GM23338 (cell line): Measurements from ENCODE around the gene CHRNB4. TPM values are rescaled to one million over a fixed set of nuclear protein-coding genes. Genes with fewer than 3 reads are reported as not detected.

Experiments
- ATAC-seq: fragments of 200-7000 bp; cut with Tn5 transposase; 3 replicates; pipeline ENCODE4 v1.9.1; 2020
- DNase-seq: peaks from one replicate; pipeline ENCODE4 v3.0.0-alpha.2; 2015; ENCODE audit warnings: low spot score
- H2AFZ ChIP-seq: fragments of 200-600 bp; sonication (generic); 2 replicates; pipeline ENCODE4 v1.8.0; 2016; ENCODE audit warnings: antibody characterized with exemption, mild to moderate bottlenecking, moderate library complexity
- H3F3A ChIP-seq: fragments of 200-600 bp; sonication (generic); replicated peaks from 2 replicates; pipeline ENCODE4 v1.8.0; 2017; ENCODE audit warnings: antibody characterized with exemption, mixed run types, low read depth
- H3K27ac ChIP-seq: fragments of 200-600 bp; sonication (generic); 2 replicates; pipeline ENCODE4 v1.6.1; 2016; ENCODE audit warnings: low read depth
- H3K27me3 ChIP-seq: fragments of 200-600 bp; sonication (generic); 2 replicates; pipeline ENCODE4 v1.8.0; 2016; ENCODE audit warnings: mild to moderate bottlenecking, mixed run types, moderate library complexity; ENCODE audit not compliant: insufficient read depth
- H3K36me3 ChIP-seq: fragments of 200-600 bp; sonication (generic); 2 replicates; pipeline ENCODE4 v1.8.0; 2016; ENCODE audit warnings: mild to moderate bottlenecking; ENCODE audit not compliant: insufficient read depth
- H3K4me1 ChIP-seq: fragments of 200-600 bp; sonication (generic); 2 replicates; pipeline ENCODE4 v1.8.0; 2016; ENCODE audit warnings: mild to moderate bottlenecking, moderate library complexity; ENCODE audit not compliant: insufficient read depth
- H3K4me2 ChIP-seq: fragments of 200-600 bp; sonication (generic); 2 replicates; pipeline ENCODE4 v1.7.1; 2017; ENCODE audit warnings: mixed run types
- H3K4me3 ChIP-seq: fragments of 200-600 bp; sonication (generic); 2 replicates; pipeline ENCODE4 v1.6.1; 2016; ENCODE audit warnings: mixed run types
- H3K79me2 ChIP-seq: fragments of 200-600 bp; sonication (generic); replicated peaks from 2 replicates; pipeline ENCODE4 v1.8.0; 2017; ENCODE audit warnings: mild to moderate bottlenecking; ENCODE audit not compliant: insufficient read depth
- H3K9me2 ChIP-seq: fragments of 200-600 bp; sonication (generic); 2 replicates; pipeline ENCODE4 v1.8.0; 2017; ENCODE audit not compliant: insufficient read depth
- H4K20me1 ChIP-seq: fragments of 200-600 bp; sonication (generic); replicated peaks from 2 replicates; pipeline ENCODE4 v1.8.0; 2017; ENCODE audit warnings: mild to moderate bottlenecking; ENCODE audit not compliant: insufficient read depth
- H3K27ac Mint-ChIP-seq: 2 replicates; pipeline ENCODE4 v1.8.0; 2020; ENCODE audit warnings: inconsistent platforms, mild to moderate bottlenecking, moderate library complexity, mixed read lengths
- H3K27me3 Mint-ChIP-seq: 3 replicates; pipeline ENCODE4 v1.8.0; 2022; ENCODE audit warnings: low read depth, mild to moderate bottlenecking, moderate library complexity, mixed read lengths, inconsistent platforms; ENCODE audit not compliant: insufficient read depth, poor library complexity
- H3K36me3 Mint-ChIP-seq: 3 replicates; pipeline ENCODE4 v1.8.0; 2021; ENCODE audit warnings: low read depth, mild to moderate bottlenecking, inconsistent platforms, moderate library complexity, mixed read lengths
- H3K4me1 Mint-ChIP-seq: 3 replicates; pipeline ENCODE4 v1.8.0; 2020; ENCODE audit warnings: mild to moderate bottlenecking, inconsistent platforms, mixed read lengths
- H3K4me3 Mint-ChIP-seq: 3 replicates; pipeline ENCODE4 v1.8.0; 2021; ENCODE audit warnings: moderate library complexity, mild to moderate bottlenecking, inconsistent platforms, mixed read lengths
- H3K9me3 Mint-ChIP-seq: 3 replicates; pipeline ENCODE4 v1.8.0; 2020; ENCODE audit warnings: moderate library complexity, mild to moderate bottlenecking, inconsistent platforms, mixed read lengths
- EZH2phosphoT487 ChIP-seq: fragments of 200-600 bp; sonication (generic); IDR thresholded peaks from one replicate; pipeline ENCODE4 v1.8.1; 2018; ENCODE audit warnings: antibody characterized with exemption; ENCODE audit not compliant: unreplicated experiment
- JUNB ChIP-seq: IDR thresholded peaks from one replicate; pipeline ENCODE4 v1.6.1; 2016; ENCODE audit warnings: antibody characterized with exemption; ENCODE audit not compliant: unreplicated experiment
- NANOG ChIP-seq: IDR thresholded peaks from 2 replicates; pipeline ENCODE4 v1.6.1; 2016; ENCODE audit warnings: antibody characterized with exemption, borderline replicate concordance
- REST ChIP-seq: IDR thresholded peaks from one replicate; pipeline ENCODE4 v1.6.1; 2018; ENCODE audit warnings: antibody characterized with exemption; ENCODE audit not compliant: unreplicated experiment
- ZNF462 ChIP-seq: fragments of 250-450 bp; sonication (Bioruptor Pico); IDR thresholded peaks from 2 replicates; pipeline ENCODE4 v1.5.0; 2020; ENCODE audit warnings: mild to moderate bottlenecking, moderate library complexity
- polyA plus RNA-seq: library from polyadenylated mRNA; unstranded; fragments of >200 nt; fragmentation: Nextera tagmentation; extraction: Ambion mirVana; gene quantifications from 2 replicates; pipeline ENCODE4 v1.2.1, GENCODE V29; 2016
- total RNA-seq: library from RNA; depleted of rRNA; stranded (reverse); fragments of >200 nt; shearing (Covaris generic); gene quantifications from 2 replicates; pipeline ENCODE4 v1.2.3, GENCODE V29; 2014

CHRNB4 gene
- total and polyA plus RNA-seq, 2 experiments from 2014 or later: 1.4 to 1.6 TPM

- H3K4me3 ChIP-seq: no peak overlapping the region
- Mint-ChIP-seq H3K9me3 (no peaks in the 10 kb centered on the region; the same call in 2 of the 3 replicates), H3K4me1 (no peaks in the 10 kb centered on the region; the same call in 2 of the 3 replicates), H3K27ac (no peak overlapping the region), H3K4me3 (no peak overlapping the region), H3K36me3 (no peaks in the 10 kb centered on the region), H3K27me3 (peaks cover 10% of the 10 kb centered on the region)
- DNase-seq (no peak), ATAC-seq (no peak)
- H3K27me3 ChIP-seq: no peaks in the 10 kb centered on the region
- no peak for TF ChIP-seq EZH2phosphoT487
- no peak for TF ChIP-seq ZNF462 (CRISPR knock-in tag)
- no peak for TF ChIP-seq REST
- no peak for TF ChIP-seq JUNB
- no peak for TF ChIP-seq NANOG
- no peaks in the 10 kb centered on the region for H3K79me2 ChIP-seq
- H3K27ac ChIP-seq: no peak overlapping the region
- H2AFZ ChIP-seq: no peak overlapping the region
- H3K4me1 ChIP-seq: no peaks in the 10 kb centered on the region
- H3K36me3 ChIP-seq: no peaks in the 10 kb centered on the region
- H3K9me2 ChIP-seq: no peaks in the 10 kb centered on the region
- no peaks in the 10 kb centered on the region for H4K20me1 ChIP-seq
- no peaks in the 10 kb centered on the region for H3F3A ChIP-seq
- no peak overlapping the region for H3K4me2 ChIP-seq
These were observed 9.0 kb upstream of the CHRNB4 start for GRCh38 chr15:78650022-78650421.
